ENCODE data around the gene TNIP1. TPM values are rescaled to one million over a fixed set of nuclear protein-coding genes. Genes with fewer than 3 reads are reported as not detected.

Gene TNIP1
- total RNA-seq, 1 experiment from 2014 or later, result 65.7 TPM

DNA sequence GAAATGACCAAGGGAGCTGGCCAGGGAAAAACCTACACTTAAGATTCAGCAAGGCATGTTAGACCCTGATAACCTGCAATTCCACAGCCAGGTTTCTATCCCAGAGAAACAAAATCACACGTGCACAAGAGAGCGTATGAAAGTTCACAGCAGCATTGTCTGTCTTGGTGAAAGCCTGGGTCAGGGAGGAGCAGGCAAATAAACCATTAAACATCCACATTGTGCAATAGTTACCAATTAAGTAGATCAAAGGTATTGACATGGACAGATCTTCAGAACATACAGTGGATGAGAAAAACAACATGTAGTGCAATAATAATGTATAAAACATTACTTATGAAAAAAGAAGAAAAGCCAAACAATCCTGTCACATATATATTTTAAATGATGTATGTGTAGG, 76.3 kb downstream of the TNIP1 start:
- Histone ChIP-seq H3K4me1 (peaks cover 10% of the 10 kb centered on the region), H3K27me3 (replicated peaks; ENCODE audit: control insufficient read depth, insufficient read depth, low read length) (no peaks in the 10 kb centered on the region), H3K36me3 (ENCODE audit: control insufficient read depth, insufficient read depth, low read length) (no peaks in the 10 kb centered on the region), H3K4me3 (ENCODE audit: low read depth, low read length) (no peak overlapping the region), H3K9me3 (no peaks in the 10 kb centered on the region)
- TF ChIP-seq, protein P1, sequence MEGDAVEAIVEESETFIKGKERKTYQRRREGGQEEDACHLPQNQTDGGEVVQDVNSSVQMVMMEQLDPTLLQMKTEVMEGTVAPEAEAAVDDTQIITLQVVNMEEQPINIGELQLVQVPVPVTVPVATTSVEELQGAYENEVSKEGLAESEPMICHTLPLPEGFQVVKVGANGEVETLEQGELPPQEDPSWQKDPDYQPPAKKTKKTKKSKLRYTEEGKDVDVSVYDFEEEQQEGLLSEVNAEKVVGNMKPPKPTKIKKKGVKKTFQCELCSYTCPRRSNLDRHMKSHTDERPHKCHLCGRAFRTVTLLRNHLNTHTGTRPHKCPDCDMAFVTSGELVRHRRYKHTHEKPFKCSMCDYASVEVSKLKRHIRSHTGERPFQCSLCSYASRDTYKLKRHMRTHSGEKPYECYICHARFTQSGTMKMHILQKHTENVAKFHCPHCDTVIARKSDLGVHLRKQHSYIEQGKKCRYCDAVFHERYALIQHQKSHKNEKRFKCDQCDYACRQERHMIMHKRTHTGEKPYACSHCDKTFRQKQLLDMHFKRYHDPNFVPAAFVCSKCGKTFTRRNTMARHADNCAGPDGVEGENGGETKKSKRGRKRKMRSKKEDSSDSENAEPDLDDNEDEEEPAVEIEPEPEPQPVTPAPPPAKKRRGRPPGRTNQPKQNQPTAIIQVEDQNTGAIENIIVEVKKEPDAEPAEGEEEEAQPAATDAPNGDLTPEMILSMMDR (IDR thresholded peaks at IDR 0.05; ENCODE audit: insufficient read depth in 1 of 2, low read depth in 1 of 2, low read length in 1 of 2, severe bottlenecking in 1 of 2, unreplicated experiment in 1 of 2), result no peak
- Mint-ChIP-seq H3K9me3 (ENCODE audit: unreplicated experiment) (no peaks in the 10 kb centered on the region), H3K27me3 (ENCODE audit: insufficient read depth, unreplicated experiment) (no peaks in the 10 kb centered on the region), H3K4me3 (ENCODE audit: unreplicated experiment) (no peak overlapping the region), H3K36me3 (ENCODE audit: insufficient read depth, unreplicated experiment) (peaks cover 6% of the 10 kb centered on the region), H3K4me1 (ENCODE audit: low read depth, unreplicated experiment) (peaks cover 14% of the 10 kb centered on the region), H3K27ac (ENCODE audit: unreplicated experiment) (no peak overlapping the region)
- ChIA-PET POLR2A (interaction anchor here (1.1 kb wide), 1 partner anchor 16 kb away, joined by 3 read pairs; the partner anchor contains the start of gene GPX3), CTCF (no interaction called here)
- BruUV-seq (replicated peaks), result no TSS peak
- intact Hi-C loops (cut with micrococcal nuclease; ENCODE audit: unreplicated experiment), result loop anchor here (2.0 to 10.0 kb wide), 3 partner anchors 16 to 310 kb away; partner anchors contain the start of gene GPX3
- peak in 1 of 2 experiments; percentile 19 for DNase-seq

DNA sequence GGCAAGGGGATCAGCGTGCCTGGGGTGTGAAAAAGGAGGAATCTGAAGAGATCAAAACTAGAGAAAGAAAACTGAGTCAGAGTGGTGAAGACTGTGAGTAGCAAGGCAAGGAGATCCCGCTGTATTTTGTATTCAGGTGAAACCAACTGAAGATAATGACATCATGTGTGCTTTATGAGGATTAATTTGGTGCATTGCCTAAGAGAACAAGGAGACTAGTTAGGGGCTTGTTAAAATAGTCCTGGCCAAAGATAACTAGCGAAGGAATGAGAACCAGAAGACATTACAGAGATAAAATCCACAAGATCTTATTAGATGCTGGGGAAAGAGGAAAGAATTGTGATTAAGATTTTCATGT, 77.4 kb downstream of the TNIP1 start:
- Histone ChIP-seq H3K4me3 (ENCODE audit: low read depth, low read length) (no peak overlapping the region), H3K36me3 (ENCODE audit: control insufficient read depth, insufficient read depth, low read length) (no peaks in the 10 kb centered on the region), H3K9me3 (no peaks in the 10 kb centered on the region), H3K27me3 (replicated peaks; ENCODE audit: control insufficient read depth, insufficient read depth, low read length) (no peaks in the 10 kb centered on the region), H3K4me1 (peaks cover 10% of the 10 kb centered on the region)
- no peak for DNase-seq
- no peak overlapping the region for H3K27ac Mint-ChIP-seq (ENCODE audit: unreplicated experiment)
- TF ChIP-seq, protein P1 (IDR thresholded peaks at IDR 0.05; ENCODE audit: insufficient read depth in 1 of 2, low read depth in 1 of 2, low read length in 1 of 2, severe bottlenecking in 1 of 2, unreplicated experiment in 1 of 2), result no peak
- H3K9me3 Mint-ChIP-seq (ENCODE audit: unreplicated experiment), result no peaks in the 10 kb centered on the region
- H3K4me1 Mint-ChIP-seq (ENCODE audit: low read depth, unreplicated experiment), result peaks cover 14% of the 10 kb centered on the region
- no TSS peak for BruUV-seq (replicated peaks)
- H3K4me3 Mint-ChIP-seq (ENCODE audit: unreplicated experiment), result no peak overlapping the region
- ChIA-PET CTCF (no interaction called here), POLR2A (no interaction called here)
- no peaks in the 10 kb centered on the region for H3K27me3 Mint-ChIP-seq (ENCODE audit: insufficient read depth, unreplicated experiment)
- intact Hi-C loops (cut with micrococcal nuclease; ENCODE audit: unreplicated experiment), result loop anchor here (5.0 to 10.0 kb wide), 2 partner anchors 201 to 311 kb away; no protein-coding TSS in a partner anchor
- H3K36me3 Mint-ChIP-seq (ENCODE audit: insufficient read depth, unreplicated experiment), result peaks cover 6% of the 10 kb centered on the region

DNA sequence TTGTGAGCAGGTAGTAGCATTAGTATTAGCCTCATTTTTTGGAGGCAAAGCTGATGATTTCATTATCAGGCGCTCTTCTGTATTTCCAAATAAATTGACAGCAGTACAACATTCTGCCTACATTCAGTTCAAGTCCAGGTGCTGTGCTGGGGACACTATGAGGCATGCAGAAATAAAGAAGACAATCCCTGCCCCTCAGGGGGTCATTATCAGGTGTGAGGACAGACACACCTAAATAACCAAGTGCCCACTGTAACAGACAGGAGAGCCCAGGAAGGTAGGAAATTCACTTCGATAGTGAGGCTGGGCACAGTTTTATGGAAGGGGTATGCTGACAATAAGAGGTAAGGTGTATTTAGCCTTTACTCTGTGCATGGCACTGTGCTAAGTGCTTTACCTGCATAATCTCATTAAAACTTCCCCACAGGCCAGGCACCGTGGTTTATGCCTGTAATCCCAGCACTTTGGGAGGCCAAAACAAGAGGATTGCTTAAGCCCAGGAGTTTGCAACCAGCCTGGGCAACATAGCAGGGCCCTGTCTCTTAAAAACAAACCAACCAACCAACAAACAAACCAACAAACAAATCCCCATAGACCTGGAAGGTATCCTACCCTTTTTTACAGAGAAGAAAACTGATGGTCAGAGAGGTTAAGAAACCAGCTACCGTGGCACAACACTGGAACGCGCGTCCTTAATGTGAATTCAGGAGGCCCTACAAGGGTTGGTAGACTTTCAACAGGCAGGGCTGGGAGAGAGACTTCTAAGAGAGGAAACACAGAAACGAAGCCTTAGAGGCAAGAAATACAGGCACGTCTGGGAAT, 77.9 kb downstream of the TNIP1 start:
- peaks cover 6% of the 10 kb centered on the region for H3K36me3 Mint-ChIP-seq (ENCODE audit: insufficient read depth, unreplicated experiment)
- peaks cover 1% of the 10 kb centered on the region for H3K9me3 Mint-ChIP-seq (ENCODE audit: unreplicated experiment)
- ChIA-PET POLR2A (interaction anchor here (0.6 to 0.7 kb wide), 2 partner anchors 12 to 160 kb away, joined by 3 to 4 read pairs; no protein-coding TSS in a partner anchor), CTCF (interaction anchor here (0.6 to 2.4 kb wide), 15 partner anchors 9 to 611 kb away, joined by 3 to 25 read pairs (median 4); partner anchors contain the start of gene GPX3)
- H3K27me3 ChIP-seq (replicated peaks; ENCODE audit: control insufficient read depth, insufficient read depth, low read length), result no peaks in the 10 kb centered on the region
- no peaks in the 10 kb centered on the region for H3K27me3 Mint-ChIP-seq (ENCODE audit: insufficient read depth, unreplicated experiment)
- H3K9me3 ChIP-seq, result no peaks in the 10 kb centered on the region
- no peaks in the 10 kb centered on the region for H3K36me3 ChIP-seq (ENCODE audit: control insufficient read depth, insufficient read depth, low read length)
- intact Hi-C loops (cut with micrococcal nuclease; ENCODE audit: unreplicated experiment), result loop anchor here (1.0 to 10.0 kb wide), 6 partner anchors 37 to 312 kb away; no protein-coding TSS in a partner anchor
- peaks cover 10% of the 10 kb centered on the region for H3K4me1 ChIP-seq
- no peak overlapping the region for H3K4me3 ChIP-seq (ENCODE audit: low read depth, low read length)
- TF ChIP-seq, protein P1 (IDR thresholded peaks at IDR 0.05; ENCODE audit: insufficient read depth in 1 of 2, low read depth in 1 of 2, low read length in 1 of 2, severe bottlenecking in 1 of 2, unreplicated experiment in 1 of 2), result no peak
- no peak overlapping the region for H3K27ac Mint-ChIP-seq (ENCODE audit: unreplicated experiment)
- no peak overlapping the region for H3K4me3 Mint-ChIP-seq (ENCODE audit: unreplicated experiment)
- H3K4me1 Mint-ChIP-seq (ENCODE audit: low read depth, unreplicated experiment), result peaks cover 14% of the 10 kb centered on the region
- no peak for DNase-seq
- BruUV-seq (replicated peaks), result no TSS peak

Data from Caco-2 (cell line).